Lower lobe of right lung (tissue), 2 donors: Measurements from ENCODE around the gene TMEM255B. TPM values are rescaled to one million over a fixed set of nuclear protein-coding genes. Genes with fewer than 3 reads are reported as not detected.

Experiments
- ATAC-seq, 2 donors: fragments of 200-7000 bp; cut with Tn5 transposase; one replicate each; pipeline ENCODE4 v1.9.1; 2020 to 2022; ENCODE audit warnings: mild to moderate bottlenecking in 2 of 2, moderate library complexity in 2 of 2
- DNase-seq: peaks from one replicate; pipeline ENCODE4 v3.0.0-alpha.2; 2020
- H3K27ac ChIP-seq: fragments of 200-600 bp; one replicate; pipeline ENCODE4 v1.8.0; 2022
- H3K27me3 ChIP-seq: fragments of 200-600 bp; one replicate; pipeline ENCODE4 v1.8.0; 2022; ENCODE audit warnings: low read depth
- H3K36me3 ChIP-seq: fragments of 200-600 bp; one replicate; pipeline ENCODE4 v1.8.0; 2022; ENCODE audit warnings: mild to moderate bottlenecking
- H3K4me1 ChIP-seq: fragments of 200-600 bp; one replicate; pipeline ENCODE4 v1.8.0; 2022
- H3K4me3 ChIP-seq: fragments of 200-600 bp; one replicate; pipeline ENCODE4 v1.8.0; 2022; ENCODE audit warnings: mild to moderate bottlenecking
- H3K9me3 ChIP-seq: fragments of 200-600 bp; one replicate; pipeline ENCODE4 v1.8.0; 2022
- intact Hi-C: fragments of 100-400 bp; cut with DNase I; formaldehyde crosslinking; loops from one replicate; pipeline ENCODE4 v1.11.0; 2022
- total RNA-seq: library from RNA; stranded (reverse); fragmentation: NEBNext Ultra II Directional; extraction: Animal tissue kit (Norgen Biotek cat#: 25700); gene quantifications from one replicate; pipeline ENCODE4 v1.2.1, GENCODE V29; 2021
- TF ChIP-seq, protein P1 (sequence below): fragments of 200-600 bp; IDR thresholded peaks from one replicate; pipeline ENCODE4 v1.8.0; 2022; ENCODE audit warnings: antibody characterized with exemption, mild to moderate bottlenecking
- donor health status: DM: no; HTN: yes; CAD: no; lungs with severe emphysema.

Gene TMEM255B
- total RNA-seq, 1 donor from 2014 or later, result 21.5 TPM

DNA sequence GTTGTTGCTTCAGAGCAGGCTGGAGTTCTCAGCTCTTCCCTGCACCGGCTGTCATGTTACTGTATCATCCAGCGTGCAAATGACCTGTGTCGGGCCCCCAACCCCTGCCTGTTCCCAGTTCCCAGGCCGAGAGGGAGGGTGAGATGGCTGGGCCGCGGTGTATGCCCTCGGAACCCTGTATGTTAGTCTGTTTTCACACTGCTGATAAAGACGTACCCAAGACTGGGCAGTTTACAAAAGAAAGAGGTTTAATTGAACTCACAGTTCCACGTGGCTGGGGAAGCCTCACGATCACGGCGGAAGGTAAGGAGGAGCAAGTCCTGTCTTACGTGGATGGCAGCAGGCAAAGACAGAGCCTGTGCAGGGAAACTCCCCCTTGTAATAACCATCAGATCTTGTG is 10.9 kb downstream of the TMEM255B start:
- no peak overlapping the region for H3K4me3 ChIP-seq
- intact Hi-C loops, result no loop called here
- no peak for ATAC-seq
- H3K4me1 ChIP-seq, result no peaks in the 10 kb centered on the region
- H3K27ac ChIP-seq, result no peak overlapping the region
- peaks cover 6% of the 10 kb centered on the region for H3K36me3 ChIP-seq
- TF ChIP-seq, protein P1, sequence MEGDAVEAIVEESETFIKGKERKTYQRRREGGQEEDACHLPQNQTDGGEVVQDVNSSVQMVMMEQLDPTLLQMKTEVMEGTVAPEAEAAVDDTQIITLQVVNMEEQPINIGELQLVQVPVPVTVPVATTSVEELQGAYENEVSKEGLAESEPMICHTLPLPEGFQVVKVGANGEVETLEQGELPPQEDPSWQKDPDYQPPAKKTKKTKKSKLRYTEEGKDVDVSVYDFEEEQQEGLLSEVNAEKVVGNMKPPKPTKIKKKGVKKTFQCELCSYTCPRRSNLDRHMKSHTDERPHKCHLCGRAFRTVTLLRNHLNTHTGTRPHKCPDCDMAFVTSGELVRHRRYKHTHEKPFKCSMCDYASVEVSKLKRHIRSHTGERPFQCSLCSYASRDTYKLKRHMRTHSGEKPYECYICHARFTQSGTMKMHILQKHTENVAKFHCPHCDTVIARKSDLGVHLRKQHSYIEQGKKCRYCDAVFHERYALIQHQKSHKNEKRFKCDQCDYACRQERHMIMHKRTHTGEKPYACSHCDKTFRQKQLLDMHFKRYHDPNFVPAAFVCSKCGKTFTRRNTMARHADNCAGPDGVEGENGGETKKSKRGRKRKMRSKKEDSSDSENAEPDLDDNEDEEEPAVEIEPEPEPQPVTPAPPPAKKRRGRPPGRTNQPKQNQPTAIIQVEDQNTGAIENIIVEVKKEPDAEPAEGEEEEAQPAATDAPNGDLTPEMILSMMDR, result no peak
- H3K9me3 ChIP-seq, result no peaks in the 10 kb centered on the region
- no peak for DNase-seq
- no peaks in the 10 kb centered on the region for H3K27me3 ChIP-seq

DNA sequence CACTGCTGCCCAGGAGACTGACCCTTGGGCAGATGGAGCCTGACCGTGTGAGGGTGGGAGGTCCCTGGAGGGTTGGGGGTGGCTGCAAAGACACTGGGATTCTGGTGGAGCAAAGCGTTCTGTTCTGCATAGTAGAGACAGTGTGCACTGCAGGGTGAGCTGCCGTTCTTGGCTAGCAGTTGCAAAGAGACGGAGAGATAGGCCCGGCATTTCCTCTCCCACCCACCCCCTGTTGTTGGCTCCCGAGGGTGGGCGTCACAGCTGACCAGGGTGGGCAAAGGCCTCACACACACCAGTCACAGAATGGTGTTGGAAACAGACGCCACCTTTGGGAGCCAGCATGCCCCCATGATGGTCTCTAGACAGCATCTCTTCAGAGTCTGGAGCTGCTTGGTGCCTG is 11.4 kb downstream of the TMEM255B start:
- Histone ChIP-seq H3K9me3 (no peaks in the 10 kb centered on the region), H3K27ac (no peak overlapping the region), H3K4me1 (no peaks in the 10 kb centered on the region), H3K36me3 (peaks cover 6% of the 10 kb centered on the region), H3K27me3 (no peaks in the 10 kb centered on the region), H3K4me3 (no peak overlapping the region)
- TF ChIP-seq, protein P1, result no peak
- intact Hi-C loops, result no loop called here
- no peak for ATAC-seq
- no peak for DNase-seq

DNA sequence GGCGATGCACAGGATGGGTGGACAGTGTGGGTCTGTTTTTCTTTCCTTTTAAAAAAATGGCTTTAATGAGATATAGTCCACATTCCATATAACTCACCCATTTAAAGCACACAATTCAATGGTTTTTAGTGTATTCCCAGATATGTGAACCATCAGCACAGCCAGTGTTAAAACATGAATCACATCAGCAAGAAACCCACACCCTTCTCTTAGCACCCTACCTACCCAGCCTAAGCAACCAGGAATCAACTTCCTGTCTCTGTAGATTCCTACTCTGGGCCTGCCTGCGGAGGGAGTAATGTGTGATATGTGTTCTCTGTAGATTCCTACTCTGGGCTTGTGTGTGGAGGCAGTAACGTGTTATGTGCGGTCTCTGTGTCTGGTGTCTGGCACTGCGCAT is 11.9 kb downstream of the TMEM255B start:
- intact Hi-C loops, result no loop called here
- Histone ChIP-seq H3K27me3 (peaks cover 4% of the 10 kb centered on the region), H3K9me3 (no peaks in the 10 kb centered on the region), H3K4me3 (no peak overlapping the region), H3K27ac (no peak overlapping the region), H3K4me1 (no peaks in the 10 kb centered on the region), H3K36me3 (peaks cover 6% of the 10 kb centered on the region)
- ATAC-seq (no peak), DNase-seq (no peak)
- TF ChIP-seq, protein P1, result no peak

DNA sequence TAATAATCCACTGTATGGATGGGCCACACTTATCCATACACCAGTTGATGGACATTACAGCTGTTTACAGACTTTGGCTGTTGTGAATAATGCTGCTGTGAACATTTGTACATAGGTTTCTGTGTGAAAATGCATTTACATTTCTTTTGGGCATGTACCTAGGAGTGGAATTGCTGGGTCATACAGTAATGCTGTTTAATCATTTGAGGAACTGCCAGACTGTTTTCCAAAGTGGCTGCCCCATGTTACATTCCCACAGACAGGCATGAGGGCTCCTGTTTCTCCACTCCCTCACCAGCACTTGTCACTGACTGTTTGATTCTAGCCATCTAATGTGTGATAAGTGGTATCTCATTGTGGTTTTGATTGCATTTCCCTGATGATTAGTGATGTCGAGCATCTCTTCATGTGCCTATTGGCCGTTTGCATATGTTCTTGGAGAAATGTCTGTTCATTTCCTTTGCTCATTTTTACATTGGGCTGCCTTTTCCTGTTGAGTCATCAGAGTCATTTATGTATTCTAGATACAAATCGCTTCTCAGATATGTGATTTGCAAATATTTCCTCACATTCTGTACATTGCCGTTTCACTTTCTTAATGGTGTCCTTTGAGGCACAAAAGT is 12.8 kb downstream of the TMEM255B start:
- Histone ChIP-seq H3K36me3 (peaks cover under 1% of the 10 kb centered on the region), H3K9me3 (no peaks in the 10 kb centered on the region), H3K27ac (peak overlapping the region; percentile 31), H3K4me1 (no peaks in the 10 kb centered on the region), H3K27me3 (peaks cover 11% of the 10 kb centered on the region), H3K4me3 (no peak overlapping the region)
- no peak for DNase-seq
- intact Hi-C loops, result no loop called here
- no peak for ATAC-seq
- TF ChIP-seq, protein P1, result no peak

DNA sequence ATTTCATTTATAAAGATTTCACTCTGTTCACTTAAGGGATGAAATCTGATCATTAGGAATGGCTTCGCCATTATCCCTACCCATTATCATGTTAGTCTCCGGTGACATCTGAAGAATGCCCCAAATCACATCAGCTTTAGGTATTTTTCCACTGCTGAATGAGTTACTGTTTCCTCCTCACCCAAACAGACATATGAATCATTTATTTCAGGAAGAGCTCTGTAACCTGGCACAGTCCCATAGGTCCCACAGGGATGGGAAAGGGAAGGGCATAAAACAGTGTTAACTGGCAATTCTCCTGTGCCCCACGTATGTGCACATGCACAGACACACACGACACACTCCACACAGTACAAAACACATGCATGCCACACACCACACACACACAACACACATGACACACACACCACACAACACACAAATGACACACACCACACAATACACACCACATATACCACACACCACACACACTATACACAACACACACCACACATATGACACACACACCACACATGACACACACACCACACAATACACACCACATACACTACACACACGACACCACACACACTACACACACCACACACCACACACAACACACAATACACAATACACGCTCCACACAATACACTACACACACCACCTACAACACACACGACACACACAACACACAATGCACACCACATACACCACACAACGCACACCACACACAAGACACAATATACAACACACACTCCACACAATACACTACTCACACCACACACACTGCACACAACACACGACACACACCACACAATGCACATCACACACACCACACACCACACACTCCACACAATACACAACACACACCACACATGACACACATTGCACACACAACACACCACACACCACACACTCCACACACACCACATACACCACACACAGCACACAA is 15.4 kb downstream of the TMEM255B start:
- ATAC-seq, result no peak

More for the DNA sequence above, 15.4 kb downstream of the TMEM255B start:
- TF ChIP-seq, protein P1, result no peak
- intact Hi-C loops, result no loop called here
- H3K36me3 ChIP-seq, result no peaks in the 10 kb centered on the region
- no peak overlapping the region for H3K4me3 ChIP-seq
- H3K9me3 ChIP-seq, result no peaks in the 10 kb centered on the region
- no peaks in the 10 kb centered on the region for H3K4me1 ChIP-seq
- no peak for DNase-seq
- peaks cover 16% of the 10 kb centered on the region for H3K27me3 ChIP-seq
- H3K27ac ChIP-seq, result no peak overlapping the region
